ENCODE measurements around the gene MTX3.

Gene MTX3

DNA sequence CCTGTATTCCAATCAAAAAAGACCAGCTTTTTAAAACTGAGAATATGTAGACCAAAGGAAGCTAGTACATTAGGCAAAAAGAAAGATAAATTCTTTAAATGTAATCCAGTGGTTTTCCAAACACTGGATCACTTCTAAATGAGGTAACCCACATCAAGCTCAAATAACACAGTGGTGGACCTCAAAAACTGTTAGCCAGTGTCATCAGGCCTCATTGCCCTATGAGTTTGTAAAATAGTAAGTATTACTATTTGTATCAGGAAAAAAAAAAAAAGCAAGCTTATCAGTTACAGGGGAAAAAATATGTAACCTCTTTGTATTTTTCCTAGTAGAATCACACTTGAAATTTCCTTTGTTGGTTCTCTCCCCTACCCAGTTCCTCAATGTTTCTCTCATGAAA lies 6.7 kb downstream of the MTX3 start:
- Histone ChIP-seq H3K9ac (ENCODE audit: low read length in 5 of 5) (no peak overlapping the region), H3K27ac (ENCODE audit: low read depth, low read length) (no peak overlapping the region), H3K4me1 (ENCODE audit: control insufficient read depth in 5 of 5, insufficient read depth in 5 of 5, low read length in 5 of 5) (peaks cover 0 to 2% (median 0%) of the 10 kb centered on the region in 5 donors), H3K9me3 (ENCODE audit: control insufficient read depth in 5 of 5, low read length in 5 of 5) (no peaks in the 10 kb centered on the region), H3K4me3 (ENCODE audit: low read depth in 1 of 5, low read length in 5 of 5) (no peak overlapping the region), H3K27me3 (ENCODE audit: control insufficient read depth in 5 of 5, insufficient read depth in 4 of 5, low read length in 5 of 5) (no peaks in the 10 kb centered on the region), H3K36me3 (ENCODE audit: control insufficient read depth in 5 of 5, insufficient read depth in 5 of 5, low read length in 5 of 5) (peaks cover 47 to 78% (median 63%) of the 10 kb centered on the region in 5 donors)

GRCh38 chr5:79983618-79984017 lies 7.4 kb downstream of the MTX3 start:
- H3K27ac ChIP-seq (ENCODE audit: low read depth, low read length) = no peak overlapping the region
- no peak overlapping the region for H3K9ac ChIP-seq (ENCODE audit: low read length in 5 of 5)
- H3K27me3 ChIP-seq (ENCODE audit: control insufficient read depth in 5 of 5, insufficient read depth in 4 of 5, low read length in 5 of 5) = no peaks in the 10 kb centered on the region
- H3K9me3 ChIP-seq (ENCODE audit: control insufficient read depth in 5 of 5, low read length in 5 of 5) = no peaks in the 10 kb centered on the region
- H3K36me3 ChIP-seq (ENCODE audit: control insufficient read depth in 5 of 5, insufficient read depth in 5 of 5, low read length in 5 of 5) = peaks cover 47 to 77% (median 61%) of the 10 kb centered on the region in 5 donors
- peaks cover 0 to 2% (median 0%) of the 10 kb centered on the region in 5 donors for H3K4me1 ChIP-seq (ENCODE audit: control insufficient read depth in 5 of 5, insufficient read depth in 5 of 5, low read length in 5 of 5)
- H3K4me3 ChIP-seq (ENCODE audit: low read depth in 1 of 5, low read length in 5 of 5) = no peak overlapping the region

DNA sequence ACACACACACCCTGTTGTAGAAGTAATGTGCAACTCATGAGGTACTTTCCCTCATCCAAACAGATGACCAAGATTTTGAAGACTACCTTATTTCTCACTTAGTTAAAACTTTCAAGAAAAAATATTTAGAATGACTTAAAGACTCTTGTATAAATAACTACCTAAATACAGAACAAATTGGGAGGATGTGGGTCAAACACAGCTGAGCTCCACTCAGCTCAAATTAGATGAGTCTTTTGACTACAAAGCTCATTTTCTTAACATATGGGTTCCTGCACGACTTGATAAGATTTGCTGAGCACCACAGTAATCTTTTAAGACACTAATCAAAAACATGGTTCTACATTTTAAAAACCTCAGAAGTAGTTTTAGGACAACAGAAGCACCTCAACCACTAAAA lies 8.9 kb downstream of the MTX3 start:
- H3K36me3 ChIP-seq (ENCODE audit: control insufficient read depth in 5 of 5, insufficient read depth in 5 of 5, low read length in 5 of 5) = peaks cover 52 to 82% (median 64%) of the 10 kb centered on the region in 5 donors
- H3K9ac ChIP-seq (ENCODE audit: low read length in 5 of 5) = no peak overlapping the region
- no peaks in the 10 kb centered on the region for H3K9me3 ChIP-seq (ENCODE audit: control insufficient read depth in 5 of 5, low read length in 5 of 5)
- no peaks in the 10 kb centered on the region for H3K27me3 ChIP-seq (ENCODE audit: control insufficient read depth in 5 of 5, insufficient read depth in 4 of 5, low read length in 5 of 5)
- H3K27ac ChIP-seq (ENCODE audit: low read depth, low read length) = no peak overlapping the region
- peaks cover 0 to 2% (median 0%) of the 10 kb centered on the region in 5 donors for H3K4me1 ChIP-seq (ENCODE audit: control insufficient read depth in 5 of 5, insufficient read depth in 5 of 5, low read length in 5 of 5)
- H3K4me3 ChIP-seq (ENCODE audit: low read depth in 1 of 5, low read length in 5 of 5) = no peak overlapping the region

- Histone ChIP-seq H3K4me3 (ENCODE audit: low read depth in 1 of 5, low read length in 5 of 5) (no peak overlapping the region), H3K36me3 (ENCODE audit: control insufficient read depth in 5 of 5, insufficient read depth in 5 of 5, low read length in 5 of 5) (peaks cover 19 to 47% (median 28%) of the 10 kb centered on the region in 5 donors), H3K9ac (ENCODE audit: low read length in 5 of 5) (no peak overlapping the region), H3K27ac (ENCODE audit: low read depth, low read length) (no peak overlapping the region), H3K4me1 (ENCODE audit: control insufficient read depth in 5 of 5, insufficient read depth in 5 of 5, low read length in 5 of 5) (peaks cover 0 to 2% (median 0%) of the 10 kb centered on the region in 5 donors), H3K27me3 (ENCODE audit: control insufficient read depth in 5 of 5, insufficient read depth in 4 of 5, low read length in 5 of 5) (no peaks in the 10 kb centered on the region), H3K9me3 (ENCODE audit: control insufficient read depth in 5 of 5, low read length in 5 of 5) (no peaks in the 10 kb centered on the region)
Observed at GRCh38 chr5:79976759-79977515, 14.1 kb downstream of the MTX3 start.

DNA sequence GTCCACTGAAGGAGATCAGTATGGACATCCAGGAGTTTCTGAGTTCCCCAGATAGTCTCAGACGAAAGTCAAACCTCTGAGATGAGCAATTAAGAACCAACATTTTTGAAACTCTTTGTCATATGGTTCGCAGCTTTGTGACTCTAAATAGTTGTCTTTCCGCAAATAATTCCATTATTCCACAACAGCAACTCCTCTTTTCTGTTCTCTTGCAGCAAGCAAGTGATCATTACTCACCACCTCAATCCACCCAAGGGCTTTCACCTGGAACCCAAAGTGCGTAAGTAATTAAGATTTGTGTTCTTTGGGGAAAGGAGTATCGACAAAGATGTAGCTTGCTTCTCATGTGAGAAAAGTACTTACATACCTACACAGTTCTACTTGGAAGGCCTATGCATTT lies 15.6 kb downstream of the MTX3 start:
- Histone ChIP-seq H3K4me1 (ENCODE audit: control insufficient read depth in 5 of 5, insufficient read depth in 5 of 5, low read length in 5 of 5) (no peaks in the 10 kb centered on the region), H3K9me3 (ENCODE audit: control insufficient read depth in 5 of 5, low read length in 5 of 5) (no peaks in the 10 kb centered on the region), H3K27me3 (ENCODE audit: control insufficient read depth in 5 of 5, insufficient read depth in 4 of 5, low read length in 5 of 5) (no peaks in the 10 kb centered on the region), H3K4me3 (ENCODE audit: low read depth in 1 of 5, low read length in 5 of 5) (no peak overlapping the region), H3K27ac (ENCODE audit: low read depth, low read length) (no peak overlapping the region), H3K36me3 (ENCODE audit: control insufficient read depth in 5 of 5, insufficient read depth in 5 of 5, low read length in 5 of 5) (peaks cover 15 to 38% (median 21%) of the 10 kb centered on the region in 5 donors), H3K9ac (ENCODE audit: low read length in 5 of 5) (no peak overlapping the region)

GRCh38 chr5:79974886-79975285 lies 16.2 kb downstream of the MTX3 start:
- Histone ChIP-seq H3K27ac (ENCODE audit: low read depth, low read length) (no peak overlapping the region), H3K27me3 (ENCODE audit: control insufficient read depth in 5 of 5, insufficient read depth in 4 of 5, low read length in 5 of 5) (no peaks in the 10 kb centered on the region), H3K36me3 (ENCODE audit: control insufficient read depth in 5 of 5, insufficient read depth in 5 of 5, low read length in 5 of 5) (peaks cover 11 to 34% (median 16%) of the 10 kb centered on the region in 5 donors), H3K9me3 (ENCODE audit: control insufficient read depth in 5 of 5, low read length in 5 of 5) (no peaks in the 10 kb centered on the region), H3K4me1 (ENCODE audit: control insufficient read depth in 5 of 5, insufficient read depth in 5 of 5, low read length in 5 of 5) (no peaks in the 10 kb centered on the region), H3K9ac (ENCODE audit: low read length in 5 of 5) (no peak overlapping the region), H3K4me3 (ENCODE audit: low read depth in 1 of 5, low read length in 5 of 5) (no peak overlapping the region)

DNA sequence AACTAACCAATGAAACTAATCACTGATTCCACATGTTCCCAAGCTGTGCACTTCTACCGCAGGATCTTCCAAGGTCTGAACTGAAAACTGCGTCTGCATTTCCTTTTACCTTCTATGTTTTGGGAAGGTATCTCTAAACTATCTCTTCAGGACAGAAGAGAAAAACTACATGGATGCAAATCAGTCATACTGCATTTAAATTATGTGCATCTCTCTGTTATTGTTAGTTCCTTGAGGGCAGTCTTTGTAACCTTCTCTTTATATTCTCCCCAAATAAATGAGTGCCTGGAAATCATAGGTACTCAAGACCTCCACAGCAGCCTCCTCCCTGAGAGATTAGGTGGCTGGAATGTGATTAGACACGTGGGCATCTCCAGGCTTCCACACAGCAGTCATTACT lies 17.1 kb downstream of the MTX3 start:
- no peaks in the 10 kb centered on the region for H3K4me1 ChIP-seq (ENCODE audit: control insufficient read depth in 5 of 5, insufficient read depth in 5 of 5, low read length in 5 of 5)
- H3K27ac ChIP-seq (ENCODE audit: low read depth, low read length) = no peak overlapping the region
- H3K4me3 ChIP-seq (ENCODE audit: low read depth in 1 of 5, low read length in 5 of 5) = no peak overlapping the region
- H3K9ac ChIP-seq (ENCODE audit: low read length in 5 of 5) = no peak overlapping the region
- H3K9me3 ChIP-seq (ENCODE audit: control insufficient read depth in 5 of 5, low read length in 5 of 5) = no peaks in the 10 kb centered on the region
- H3K36me3 ChIP-seq (ENCODE audit: control insufficient read depth in 5 of 5, insufficient read depth in 5 of 5, low read length in 5 of 5) = peaks cover 10 to 28% (median 16%) of the 10 kb centered on the region in 5 donors
- H3K27me3 ChIP-seq (ENCODE audit: control insufficient read depth in 5 of 5, insufficient read depth in 4 of 5, low read length in 5 of 5) = peaks cover 0 to 4% (median 0%) of the 10 kb centered on the region in 5 donors

DNA sequence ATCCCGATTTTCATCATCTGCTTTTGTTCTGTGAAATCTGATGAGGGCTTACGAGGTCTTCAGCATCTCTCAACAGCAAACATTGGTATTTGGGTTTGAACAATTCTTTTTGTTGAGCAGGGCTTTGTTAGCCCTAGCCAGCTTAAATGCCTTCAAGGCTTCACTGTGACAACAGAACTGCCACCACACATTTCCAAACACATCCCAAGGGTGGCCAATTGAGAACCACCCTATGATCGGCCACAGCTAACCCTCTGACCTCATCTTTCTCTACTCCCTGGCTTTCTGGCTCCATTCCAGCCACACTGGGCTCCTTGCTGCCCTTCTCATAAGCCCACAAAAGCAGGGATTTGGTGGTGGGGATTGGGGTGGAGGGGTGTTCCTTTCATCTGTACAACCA lies 17.6 kb downstream of the MTX3 start:
- Histone ChIP-seq H3K27ac (ENCODE audit: low read depth, low read length) (no peak overlapping the region), H3K4me1 (ENCODE audit: control insufficient read depth in 5 of 5, insufficient read depth in 5 of 5, low read length in 5 of 5) (no peaks in the 10 kb centered on the region), H3K36me3 (ENCODE audit: control insufficient read depth in 5 of 5, insufficient read depth in 5 of 5, low read length in 5 of 5) (peaks cover 10 to 23% (median 16%) of the 10 kb centered on the region in 5 donors), H3K9ac (ENCODE audit: low read length in 5 of 5) (no peak overlapping the region), H3K27me3 (ENCODE audit: control insufficient read depth in 5 of 5, insufficient read depth in 4 of 5, low read length in 5 of 5) (peaks cover 0 to 4% (median 0%) of the 10 kb centered on the region in 5 donors), H3K4me3 (ENCODE audit: low read depth in 1 of 5, low read length in 5 of 5) (no peak overlapping the region), H3K9me3 (ENCODE audit: control insufficient read depth in 5 of 5, low read length in 5 of 5) (no peaks in the 10 kb centered on the region)

DNA sequence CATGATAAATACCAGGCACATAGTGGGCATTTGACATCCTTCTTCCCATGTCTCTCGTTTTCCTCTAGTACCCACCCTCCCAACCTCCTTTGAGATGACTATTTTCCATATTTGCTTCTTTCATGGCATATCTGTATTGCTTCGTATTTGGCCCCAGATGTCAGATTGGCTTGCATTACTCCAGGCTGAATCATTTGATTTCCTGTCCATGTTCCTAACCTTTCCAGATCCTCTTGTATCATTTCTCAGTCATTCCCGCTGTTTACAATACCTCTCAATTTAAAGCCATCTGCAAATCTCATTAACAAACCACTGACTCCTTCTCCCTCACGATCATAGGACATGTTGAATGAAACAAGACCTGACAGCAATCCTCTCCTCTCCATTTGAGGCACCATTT lies 19.9 kb downstream of the MTX3 start:
- Histone ChIP-seq H3K27me3 (ENCODE audit: control insufficient read depth in 5 of 5, insufficient read depth in 4 of 5, low read length in 5 of 5) (peaks cover 0 to 7% (median 0%) of the 10 kb centered on the region in 5 donors), H3K9me3 (ENCODE audit: control insufficient read depth in 5 of 5, low read length in 5 of 5) (no peaks in the 10 kb centered on the region), H3K4me1 (ENCODE audit: control insufficient read depth in 5 of 5, insufficient read depth in 5 of 5, low read length in 5 of 5) (no peaks in the 10 kb centered on the region), H3K9ac (ENCODE audit: low read length in 5 of 5) (no peak overlapping the region), H3K27ac (ENCODE audit: low read depth, low read length) (no peak overlapping the region), H3K36me3 (ENCODE audit: control insufficient read depth in 5 of 5, insufficient read depth in 5 of 5, low read length in 5 of 5) (peaks cover 0 to 13% (median 3%) of the 10 kb centered on the region in 5 donors), H3K4me3 (ENCODE audit: low read depth in 1 of 5, low read length in 5 of 5) (no peak overlapping the region)

DNA sequence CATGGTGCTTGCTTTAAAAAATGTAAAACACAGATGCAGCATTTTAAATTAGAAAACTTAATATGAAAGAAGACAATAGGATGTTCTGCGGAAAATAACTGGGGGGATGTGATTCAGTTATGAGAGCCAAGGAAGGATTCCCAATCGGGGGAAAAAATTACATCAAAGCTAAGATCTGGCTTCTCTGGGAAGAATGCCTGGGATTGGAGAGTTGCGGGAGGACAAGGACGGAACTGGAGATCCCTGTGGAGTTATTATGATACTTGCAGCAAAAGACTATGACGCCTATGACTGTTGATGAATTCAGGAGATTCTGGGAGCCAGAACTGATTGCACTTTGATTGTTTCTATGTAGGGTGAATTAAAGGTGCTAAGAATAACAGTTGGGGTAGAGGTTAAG lies 24.6 kb downstream of the MTX3 start:
- Histone ChIP-seq H3K4me3 (ENCODE audit: low read depth in 1 of 5, low read length in 5 of 5) (no peak overlapping the region), H3K4me1 (ENCODE audit: control insufficient read depth in 5 of 5, insufficient read depth in 5 of 5, low read length in 5 of 5) (no peaks in the 10 kb centered on the region), H3K9me3 (ENCODE audit: control insufficient read depth in 5 of 5, low read length in 5 of 5) (no peaks in the 10 kb centered on the region), H3K27me3 (ENCODE audit: control insufficient read depth in 5 of 5, insufficient read depth in 4 of 5, low read length in 5 of 5) (peaks cover 0 to 7% (median 0%) of the 10 kb centered on the region in 5 donors), H3K9ac (ENCODE audit: low read length in 5 of 5) (no peak overlapping the region), H3K36me3 (ENCODE audit: control insufficient read depth in 5 of 5, insufficient read depth in 5 of 5, low read length in 5 of 5) (no peaks in the 10 kb centered on the region), H3K27ac (ENCODE audit: low read depth, low read length) (no peak overlapping the region)

Measured in subcutaneous abdominal adipose tissue (tissue), 5 donors.